ENCODE measurements around the gene ESYT1.
"Not testable (repeated sequence)": the region's sequence is repeated elsewhere in the genome, so short reads cannot be mapped to it uniquely, and the experiment has no call there.

The ESYT1 gene

GRCh38 chr12:56104109-56104814 lies 23.8 kb upstream of the ESYT1 start, which contains the start of gene PA2G4:
TSS of gene PA2G4 (plus strand) at chr12:56104559. CDS start at chr12:56104738, 179 bp downstream.
- DNase-seq (ENCODE audit: low read depth): peak; percentile 92

- no peak for DNase-seq (ENCODE audit: low read depth)
Measured at GRCh38 chr12:56104815-56105608, 23.1 kb upstream of the ESYT1 start.

DNA sequence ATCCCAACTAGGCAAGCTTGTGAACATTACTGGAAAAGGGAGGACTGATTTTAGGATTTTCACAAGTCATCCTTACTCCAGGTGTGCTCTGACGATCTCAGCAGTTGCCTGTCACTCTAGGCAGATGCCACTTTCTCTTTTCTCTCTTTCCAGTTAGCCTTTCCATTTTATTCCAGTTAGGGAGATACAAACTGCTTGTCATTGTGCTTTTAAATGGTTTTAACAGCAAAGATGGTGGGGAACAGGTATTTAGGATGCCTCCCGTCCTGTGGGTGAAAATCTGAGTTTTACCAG lies 22.5 kb upstream of the ESYT1 start:
- DNase-seq (ENCODE audit: low read depth): no peak

- no peak for DNase-seq (ENCODE audit: low read depth)
Measured at GRCh38 chr12:56107242-56107641, 20.8 kb upstream of the ESYT1 start.

DNA sequence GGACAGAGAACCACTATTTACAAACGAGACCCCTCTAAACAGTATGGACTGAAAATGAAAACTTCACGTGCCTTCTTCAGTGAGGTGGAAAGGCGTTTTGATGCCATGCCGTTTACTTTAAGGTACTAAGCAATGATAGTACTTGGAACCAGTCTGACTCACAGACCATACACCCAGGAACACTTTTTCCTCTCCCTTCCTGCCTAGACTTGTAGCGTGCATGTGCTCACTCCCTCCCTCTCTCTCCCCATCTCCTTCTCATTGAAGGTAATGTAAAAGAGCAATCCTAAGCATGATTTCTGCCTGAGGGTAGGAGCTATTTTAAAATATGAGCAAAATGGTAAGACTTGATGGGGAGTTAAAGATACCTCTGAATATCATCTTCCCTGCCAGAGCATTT lies 17.5 kb upstream of the ESYT1 start:
- DNase-seq (ENCODE audit: low read depth): no peak

DNA sequence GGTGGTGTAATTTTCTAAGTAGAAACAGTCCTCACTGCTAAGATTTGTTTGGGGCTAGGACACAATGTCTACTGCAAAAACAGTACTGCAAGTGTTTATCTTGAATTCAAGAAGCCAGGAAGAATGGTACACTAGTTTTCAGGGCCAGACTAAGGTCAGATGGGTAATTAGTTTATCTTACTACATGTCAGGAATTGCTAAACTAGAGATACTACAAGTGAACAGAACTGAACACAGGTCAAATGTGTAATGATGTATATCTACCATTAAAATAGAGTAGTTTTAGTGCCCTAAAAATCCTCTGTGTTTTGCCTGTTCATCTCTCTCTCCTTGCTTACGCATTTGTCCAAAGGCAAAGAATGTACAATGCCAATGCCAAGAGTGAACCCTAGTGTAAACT lies 14.0 kb upstream of the ESYT1 start:
- no peak for DNase-seq (ENCODE audit: low read depth)

- DNase-seq (ENCODE audit: low read depth): no peak
Measured at GRCh38 chr12:56115329-56115728, 12.7 kb upstream of the ESYT1 start.

DNA sequence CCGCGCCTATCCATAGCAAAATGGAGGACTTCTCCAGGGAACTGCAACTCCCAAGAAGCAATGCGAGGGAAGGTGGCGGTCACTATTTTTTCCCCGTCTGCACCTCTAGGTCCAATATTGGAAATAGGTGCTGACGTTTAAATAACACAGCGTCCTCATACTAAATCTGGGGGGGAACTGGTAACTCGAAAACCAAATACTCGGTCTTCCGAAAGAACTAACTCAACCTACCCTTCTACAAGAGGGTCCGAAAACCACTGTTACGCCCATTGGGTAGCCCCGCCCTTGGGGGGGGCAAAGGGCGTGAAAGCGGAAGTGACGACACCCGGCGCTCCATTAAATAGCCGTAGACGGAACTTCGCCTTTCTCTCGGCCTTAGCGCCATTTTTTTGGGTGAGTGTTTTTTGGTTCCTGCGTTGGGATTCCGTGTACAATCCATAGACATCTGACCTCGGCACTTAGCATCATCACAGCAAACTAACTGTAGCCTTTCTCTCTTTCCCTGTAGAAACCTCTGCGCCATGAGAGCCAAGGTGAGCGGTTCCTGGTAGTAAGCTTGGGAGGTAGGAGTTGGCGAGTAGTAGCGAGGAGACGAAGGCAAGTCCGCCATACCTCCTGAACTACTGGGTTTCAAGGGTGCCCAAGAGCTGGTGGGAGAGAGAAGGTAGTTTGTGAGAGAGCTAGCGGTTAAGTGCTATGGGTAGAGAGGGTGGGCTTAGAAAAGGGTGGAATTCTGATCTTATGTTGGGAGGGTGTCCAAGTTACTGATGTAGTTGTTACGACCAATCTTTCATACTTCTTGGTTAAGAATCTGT lies 11.6 kb upstream of the ESYT1 start, which contains the start of gene RPL41:
Gene RPL41, plus strand, starts transcription at position 367 of the 815 bp plus-strand sequence.
- peak; percentile 88 for DNase-seq (ENCODE audit: low read depth)

- DNase-seq (ENCODE audit: low read depth): not testable (repeated sequence)
Measured at GRCh38 chr12:56117082-56117706, 10.9 kb upstream of the ESYT1 start.

- DNase-seq (ENCODE audit: low read depth): peak; percentile 93
Measured at GRCh38 chr12:56117778-56118687, 10.0 kb upstream of the ESYT1 start, which contains the start of gene ZC3H10. TSS of gene ZC3H10 (plus strand) at chr12:56118266. CDS start at chr12:56120563, 2,297 bp downstream.

DNA sequence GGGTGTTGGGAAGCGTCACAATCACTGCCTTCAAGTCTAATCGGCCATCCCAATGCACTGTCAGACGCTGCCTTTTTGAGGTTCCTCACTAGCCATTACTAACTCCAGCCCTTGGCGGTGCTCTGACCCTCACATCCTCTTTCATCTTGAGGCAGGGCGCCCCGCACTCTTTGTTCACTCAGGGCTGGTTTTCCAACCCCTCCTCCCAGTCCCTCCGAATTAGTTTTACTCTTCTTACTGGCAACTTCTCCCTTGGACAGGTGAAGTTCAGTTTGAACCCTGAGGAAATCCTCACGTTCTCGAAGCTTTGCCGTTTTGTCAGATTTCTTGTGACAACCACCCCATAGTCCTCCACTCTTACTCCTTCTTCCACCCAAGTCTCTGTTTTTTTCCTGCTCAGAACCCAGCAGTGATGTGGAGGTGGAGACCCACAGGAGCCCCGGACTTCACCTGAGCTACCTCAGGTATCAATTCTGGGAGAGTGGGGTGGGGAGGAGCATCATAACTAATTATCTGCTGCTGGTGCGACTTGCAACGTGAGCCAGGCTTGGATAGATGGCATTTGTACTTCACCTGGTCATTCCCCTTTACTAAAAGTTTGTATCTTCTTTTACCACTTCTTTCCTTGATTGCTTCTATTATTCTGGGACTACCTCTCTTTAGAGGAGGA lies 9.2 kb upstream of the ESYT1 start:
- no peak for DNase-seq (ENCODE audit: low read depth)

DNA sequence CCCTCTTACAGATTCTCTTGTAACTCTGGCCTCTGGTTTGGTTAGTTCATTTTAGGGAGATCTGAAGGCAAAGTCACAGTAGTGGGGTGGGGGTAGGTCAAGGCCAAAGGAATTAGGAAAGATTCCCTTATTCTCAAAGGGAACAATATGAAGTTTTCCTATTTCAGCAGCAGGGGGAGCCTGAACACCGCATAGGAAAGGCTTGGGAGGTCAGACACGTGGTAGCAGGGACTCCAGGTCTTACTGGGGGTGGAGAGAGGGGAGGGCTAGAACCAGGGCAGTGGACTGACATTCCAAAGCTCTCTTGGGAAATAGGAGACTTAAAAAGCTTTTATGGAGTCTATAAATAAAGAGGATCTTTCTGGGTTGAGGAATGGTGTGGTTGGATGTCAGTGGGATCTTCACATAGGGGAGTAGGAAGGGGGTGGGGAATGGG lies 8.7 kb upstream of the ESYT1 start:
- peak; percentile 32 for DNase-seq (ENCODE audit: low read depth)

DNA sequence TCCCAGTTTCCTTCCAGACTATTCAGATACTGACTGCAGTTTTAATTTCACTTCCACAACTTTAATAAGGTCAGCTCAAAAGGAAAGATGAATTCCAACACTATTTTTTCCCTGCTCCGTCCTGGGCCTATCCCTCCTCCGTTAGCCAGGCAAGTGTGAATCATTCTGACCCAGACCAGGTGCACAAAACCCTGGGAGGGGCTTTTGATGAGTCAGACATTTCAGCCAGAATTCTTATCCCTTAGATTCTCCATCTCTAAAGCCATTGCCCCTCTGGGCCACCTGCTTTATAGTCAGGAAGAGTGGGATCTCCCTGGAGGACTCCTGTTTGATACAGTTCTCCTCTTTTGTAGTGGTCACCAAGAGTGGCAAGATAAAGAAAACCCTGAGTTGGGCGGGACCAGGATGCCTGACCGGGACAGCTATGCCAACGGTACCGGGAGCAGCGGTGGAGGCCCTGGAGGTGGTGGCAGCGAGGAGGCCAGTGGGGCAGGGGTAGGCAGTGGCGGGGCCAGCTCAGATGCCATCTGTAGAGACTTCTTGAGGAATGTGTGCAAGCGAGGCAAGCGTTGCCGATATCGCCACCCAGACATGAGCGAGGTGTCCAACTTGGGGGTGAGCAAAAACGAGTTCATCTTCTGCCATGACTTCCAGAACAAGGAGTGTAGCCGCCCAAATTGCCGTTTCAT lies 7.8 kb upstream of the ESYT1 start:
- DNase-seq (ENCODE audit: low read depth): no peak

GRCh38 chr12:56121204-56121870 lies 6.7 kb upstream of the ESYT1 start:
- DNase-seq (ENCODE audit: low read depth): no peak

- no peak for DNase-seq (ENCODE audit: low read depth)
Measured at GRCh38 chr12:56122637-56123036, 5.4 kb upstream of the ESYT1 start.

DNA sequence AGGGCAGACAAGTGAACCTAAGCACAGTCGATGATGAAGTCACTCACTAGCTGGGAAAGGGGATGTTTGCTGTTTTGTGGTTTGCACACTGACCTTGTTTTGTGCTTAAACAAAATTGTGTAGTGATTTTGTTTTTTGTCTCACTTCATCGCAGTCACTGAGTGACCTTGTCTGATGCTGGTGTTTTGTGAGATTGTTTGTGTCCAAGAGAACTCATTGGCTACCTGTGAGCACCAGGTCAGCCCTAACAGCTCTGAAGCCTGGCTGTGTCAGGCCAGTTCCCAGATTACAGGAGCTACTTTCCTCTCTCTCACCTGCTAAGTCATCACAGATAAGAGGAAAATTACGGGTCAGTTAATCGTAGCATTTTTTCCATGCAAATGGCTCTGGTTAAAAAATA lies 3.9 kb upstream of the ESYT1 start:
- DNase-seq (ENCODE audit: low read depth): no peak

- DNase-seq (ENCODE audit: low read depth): no peak
Measured at GRCh38 chr12:56126732-56127239, 1.3 kb upstream of the ESYT1 start.

DNA sequence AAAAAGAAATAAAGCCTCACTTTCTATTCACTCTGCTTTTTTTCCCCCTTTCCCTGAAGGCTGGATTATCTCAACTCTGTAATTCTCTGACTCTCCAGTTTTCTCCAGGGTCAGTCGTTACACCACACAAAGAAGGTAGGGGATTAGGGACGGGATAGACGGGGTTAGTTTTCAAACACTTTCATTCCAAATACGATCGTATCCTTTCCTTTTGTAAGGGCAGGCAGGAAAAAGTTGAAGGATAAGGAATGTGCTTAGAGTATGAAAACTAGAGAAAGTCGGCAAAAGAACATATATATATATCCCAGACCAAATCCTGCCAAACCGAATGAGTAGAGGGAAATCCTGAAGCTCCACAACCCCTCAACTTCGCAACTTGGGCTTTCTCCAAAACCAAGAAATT lies 581 bp upstream of the ESYT1 start:
- DNase-seq (ENCODE audit: low read depth): no peak

DNA sequence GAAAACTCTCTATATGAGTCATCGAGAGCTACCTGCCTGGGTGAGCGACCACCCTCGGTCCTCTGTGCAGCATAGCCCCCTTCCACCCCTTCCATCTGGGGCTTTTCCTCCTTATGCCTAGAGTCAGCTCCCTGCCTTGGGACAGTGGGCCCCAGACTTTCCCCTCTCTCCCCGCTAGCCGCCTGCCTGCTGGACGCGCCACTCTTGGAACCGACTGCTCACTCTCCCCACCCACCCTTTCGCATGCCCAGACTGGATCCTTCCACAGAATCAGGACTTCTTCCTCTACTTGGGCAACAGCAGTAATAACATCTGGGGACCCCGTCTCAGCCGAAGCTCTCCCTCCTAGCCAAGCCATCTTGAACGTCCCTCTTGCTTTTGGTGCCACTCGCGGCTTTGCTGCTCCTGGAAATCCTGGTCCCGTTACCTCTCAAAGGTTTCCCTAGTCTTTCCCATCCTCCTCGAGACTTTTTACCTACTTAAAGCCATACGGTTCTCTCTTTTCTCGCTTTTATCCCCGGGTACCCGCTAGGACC lies 671 bp downstream of the ESYT1 start:
- DNase-seq (ENCODE audit: low read depth): no peak

Measured in stimulated activated CD8-positive, alpha-beta memory T cell treated with anti-CD3 and anti-CD28 coated beads, Interleukin-12 subunit alpha, Interleukin-12 subunit beta, amount 100 ng/mL, for 4 hours (primary cell).